DMS153 treated with DMSO at 0.1 percent for 48 hours (cell line): ENCODE results near the gene DEPDC5.
"Not testable (repeated sequence)": the region's sequence is repeated elsewhere in the genome, so short reads cannot be mapped to it uniquely, and the experiment has no call there.

Experiments
- DNase-seq: peaks from one replicate; lab custom pipeline; 2025; ENCODE audit not compliant: unreplicated experiment; lab: John Stamatoyannopoulos, UW

The DEPDC5 gene

GRCh38 chr22:31748490-31748889 is 5.3 kb upstream of the DEPDC5 start:
- no peak for DNase-seq

GRCh38 chr22:31749636-31750364 is 4.0 kb upstream of the DEPDC5 start, which contains the start of gene PRR14L:
Gene PRR14L (minus strand): TSS chr22:31750132. CDS start chr22:31738860, 11,272 bp downstream.
- DNase-seq = peak; percentile 95

- no peak for DNase-seq
These were observed 3.2 kb upstream of the DEPDC5 start for GRCh38 chr22:31750365-31751284.

- no peak for DNase-seq
These were observed 1.5 kb upstream of the DEPDC5 start for GRCh38 chr22:31752096-31752847.

GRCh38 chr22:31753005-31753633 is 700 bp upstream of the DEPDC5 start:
- peak; percentile 65 for DNase-seq

DNA sequence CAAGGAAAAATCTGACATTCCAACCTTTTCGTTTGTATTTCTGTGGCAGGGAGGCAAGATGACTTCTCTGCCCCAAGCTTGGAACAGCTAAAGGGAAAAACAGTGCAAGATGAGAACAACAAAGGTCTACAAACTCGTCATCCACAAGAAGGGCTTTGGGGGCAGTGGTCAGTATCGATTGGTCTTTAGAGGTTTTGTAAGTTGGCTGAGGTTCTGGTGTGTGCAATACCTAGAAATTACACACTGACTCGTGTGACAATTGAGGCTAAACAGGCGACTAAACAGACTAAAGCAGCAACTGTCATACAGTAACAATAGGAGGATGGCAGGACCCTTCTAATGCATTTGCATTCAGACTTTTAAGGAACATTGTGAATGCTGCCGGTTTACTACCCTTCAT is 994 bp downstream of the DEPDC5 start:
- DNase-seq = no peak

DNA sequence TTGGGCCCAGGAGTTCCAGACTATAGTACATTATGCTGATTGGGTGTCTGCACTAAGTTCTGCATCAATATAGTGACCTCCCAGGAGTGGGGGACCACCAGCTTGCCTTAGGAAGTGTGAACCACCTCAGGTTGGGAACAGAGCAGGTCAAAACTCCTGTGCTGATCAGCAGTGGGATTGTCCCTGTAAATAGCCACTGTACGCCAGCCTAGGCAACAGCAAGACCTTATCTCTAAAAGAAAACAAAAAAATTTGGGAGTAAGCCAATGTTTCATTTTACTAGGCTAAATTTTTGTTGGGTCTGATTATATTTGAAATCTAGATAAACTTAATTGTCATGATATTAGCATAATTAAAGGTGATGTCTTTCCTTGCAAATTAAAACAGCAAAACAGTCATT is 3.4 kb downstream of the DEPDC5 start:
- DNase-seq = no peak

- not testable (repeated sequence) for DNase-seq
These were observed 5.0 kb downstream of the DEPDC5 start for GRCh38 chr22:31758860-31759259.

DNA sequence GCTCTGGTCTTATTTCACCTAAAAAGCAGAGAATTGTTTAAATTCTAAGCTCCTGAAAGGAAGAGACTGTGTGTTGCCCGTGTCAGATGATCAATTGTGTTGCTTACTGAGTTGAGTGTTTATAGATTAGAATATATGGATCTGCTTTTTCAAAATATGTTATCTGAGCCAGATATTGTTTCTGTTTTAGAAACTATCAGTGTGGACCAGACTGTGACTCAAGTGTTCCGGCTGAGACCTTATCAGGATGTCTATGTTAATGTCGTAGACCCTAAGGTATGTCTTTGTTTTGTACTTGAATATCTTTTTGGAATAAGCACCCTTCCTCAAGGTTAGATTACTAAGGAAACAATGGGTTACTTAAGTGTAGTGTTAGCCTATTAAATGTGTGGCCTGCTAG is 11.0 kb downstream of the DEPDC5 start:
- DNase-seq = no peak

DNA sequence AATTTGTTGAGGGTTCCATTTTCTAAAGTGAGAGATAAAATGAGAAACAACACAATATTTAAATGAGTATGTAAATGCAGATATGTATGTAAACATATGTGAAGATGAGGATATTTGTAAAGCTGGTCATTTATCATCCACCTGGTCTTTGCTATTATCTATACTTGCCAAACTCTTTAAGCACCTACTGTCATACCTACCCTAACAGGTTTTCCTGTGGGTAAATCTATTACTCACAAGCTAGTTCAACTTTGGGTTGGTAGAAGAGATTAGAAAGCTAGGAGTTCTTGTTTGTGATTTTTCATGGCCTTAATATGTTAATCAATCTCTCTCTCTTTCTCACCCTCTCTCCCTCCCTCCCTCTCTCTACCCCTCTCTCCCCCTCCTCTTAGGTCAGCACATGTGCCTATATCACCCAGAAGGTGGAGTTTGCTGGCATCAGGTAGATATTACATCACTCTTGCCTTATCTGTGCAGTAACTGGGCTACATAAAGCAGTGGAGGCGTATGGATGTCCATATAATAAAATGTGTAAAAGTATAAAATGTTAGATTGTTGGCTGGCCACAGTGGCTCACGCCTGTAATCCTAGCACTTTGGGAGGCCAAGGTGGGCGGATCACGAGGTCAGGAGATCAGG is 14.7 kb downstream of the DEPDC5 start:
- no peak for DNase-seq

- no peak for DNase-seq
These were observed 19.6 kb downstream of the DEPDC5 start for GRCh38 chr22:31773416-31773815.

DNA sequence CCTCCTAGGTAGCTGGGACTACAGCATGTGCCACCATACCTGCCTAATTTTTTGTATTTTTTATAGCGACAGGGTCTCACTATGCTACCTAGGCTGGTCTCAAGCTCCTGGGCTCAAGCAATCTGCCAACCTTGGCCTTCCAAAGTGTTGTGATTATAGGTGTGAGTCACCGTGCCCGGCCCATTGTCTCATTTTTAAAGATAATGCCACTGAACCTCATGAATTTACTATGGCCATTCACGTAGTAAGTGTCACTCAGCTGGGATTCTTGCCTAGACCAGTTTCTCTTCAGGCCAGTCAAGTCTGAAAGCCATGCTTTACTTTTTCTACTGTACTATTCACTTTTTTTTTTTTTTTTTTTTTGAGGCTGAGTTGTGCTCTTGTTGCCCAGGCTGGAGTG is 22.4 kb downstream of the DEPDC5 start:
- DNase-seq = no peak

DNA sequence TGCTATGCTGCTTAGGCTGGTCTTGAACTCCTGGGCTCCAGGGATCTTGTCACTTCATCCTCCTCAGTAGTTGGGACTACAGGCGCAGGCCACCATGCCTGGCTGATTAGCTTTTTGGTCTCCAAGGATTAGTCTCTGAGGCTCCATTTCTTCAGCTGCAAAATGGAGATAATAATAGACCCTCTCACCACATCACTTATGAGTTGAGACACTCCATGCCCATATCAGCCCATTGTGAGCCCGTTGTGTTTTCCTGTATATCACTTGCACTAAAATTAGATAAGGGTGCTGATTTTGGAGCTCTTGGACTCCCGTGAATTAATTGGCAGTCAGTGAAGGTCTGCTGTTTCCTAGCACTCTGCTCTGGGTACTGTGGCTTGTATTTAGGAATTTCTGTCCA is 36.0 kb downstream of the DEPDC5 start:
- no peak for DNase-seq

GRCh38 chr22:31790240-31790639 is 36.4 kb downstream of the DEPDC5 start:
- DNase-seq = no peak

- DNase-seq = not testable (repeated sequence)
These were observed 45.5 kb downstream of the DEPDC5 start for GRCh38 chr22:31799358-31799757.

- DNase-seq = no peak
These were observed 46.2 kb downstream of the DEPDC5 start for GRCh38 chr22:31800065-31800464.

- DNase-seq = not testable (repeated sequence)
These were observed 47.0 kb downstream of the DEPDC5 start for GRCh38 chr22:31800861-31801260.

GRCh38 chr22:31802575-31802974 is 48.8 kb downstream of the DEPDC5 start:
- no peak for DNase-seq

DNA sequence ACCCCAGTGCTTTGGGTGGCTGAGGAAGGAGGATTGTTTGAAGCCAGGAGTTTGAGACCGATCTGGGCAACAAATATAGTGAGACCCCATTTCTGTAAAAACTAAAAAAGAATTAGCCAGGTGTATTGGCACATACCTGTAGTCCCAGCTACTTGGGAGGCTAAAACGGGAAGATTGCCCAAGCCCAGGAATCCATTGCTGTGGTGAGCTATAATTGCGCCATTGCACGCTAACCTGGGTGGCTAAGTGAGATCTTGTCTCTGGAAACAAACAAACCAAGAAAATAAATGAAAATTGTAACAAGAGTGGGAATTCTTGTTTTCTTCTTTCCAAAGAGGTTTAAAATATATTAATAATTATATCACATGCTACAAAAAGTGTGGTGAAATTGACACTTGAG is 52.9 kb downstream of the DEPDC5 start:
- DNase-seq = no peak

DNA sequence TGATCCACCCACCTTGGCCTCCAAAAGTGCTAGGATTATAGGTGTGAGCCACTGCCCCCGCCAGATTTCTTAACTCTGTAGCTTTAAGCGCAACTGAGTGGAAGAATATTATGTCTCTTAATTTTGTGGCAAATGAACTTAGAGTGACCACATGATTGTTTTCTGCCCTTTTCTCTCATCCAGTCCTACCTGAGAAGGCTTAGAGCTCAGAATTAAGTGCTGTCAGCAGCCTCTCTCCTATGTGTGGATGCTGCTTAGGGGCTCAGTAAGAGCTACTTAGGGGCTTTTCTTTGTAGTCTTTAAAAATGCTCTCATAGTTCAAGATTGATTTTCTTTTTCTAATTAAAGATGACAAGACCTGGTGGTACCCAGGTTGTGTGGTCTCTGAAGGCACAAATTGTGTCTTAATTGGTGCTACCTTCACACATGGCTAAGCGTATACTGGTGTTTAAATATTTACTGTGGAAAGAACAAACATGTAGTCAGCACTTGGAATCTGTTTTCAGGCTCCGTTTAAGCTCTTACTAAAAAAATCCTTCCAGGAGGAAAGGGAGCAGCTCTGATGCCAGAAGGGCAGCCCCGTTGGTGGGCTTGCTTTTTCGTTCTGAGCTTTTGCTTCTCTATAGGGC is 59.3 kb downstream of the DEPDC5 start:
- no peak for DNase-seq
